Activated CD4-positive, alpha-beta T cell treated with anti-CD3 and anti-CD28 coated beads, Interleukin-2, amount 10 ng/mL, durations not matched to agents 24 days and 14 days (primary cell): ENCODE measurements around the gene TDP2. TPM values are rescaled to one million over a fixed set of nuclear protein-coding genes. Genes with fewer than 3 reads are reported as not detected.
"Not testable (repeated sequence)": the region's sequence is repeated elsewhere in the genome, so short reads cannot be mapped to it uniquely, and the experiment has no call there.

Source experiments
- DNase-seq: peaks from one replicate; pipeline ENCODE4 v3.0.0; 2022
- H3K27ac Mint-ChIP-seq: one replicate; pipeline ENCODE4 v1.8.0; 2022; ENCODE audit warnings: mild to moderate bottlenecking, mixed read lengths
- H3K27me3 Mint-ChIP-seq: one replicate; pipeline ENCODE4 v1.8.0; 2022; ENCODE audit warnings: mixed read lengths
- H3K36me3 Mint-ChIP-seq: one replicate; pipeline ENCODE4 v1.8.0; 2022; ENCODE audit warnings: low read depth, mild to moderate bottlenecking, mixed read lengths
- H3K4me1 Mint-ChIP-seq: one replicate; pipeline ENCODE4 v1.8.0; 2021; ENCODE audit warnings: mixed read lengths
- H3K4me3 Mint-ChIP-seq: one replicate; pipeline ENCODE4 v1.8.0; 2022; ENCODE audit warnings: mild to moderate bottlenecking, moderate library complexity, mixed read lengths
- H3K9me3 Mint-ChIP-seq: one replicate; pipeline ENCODE4 v1.8.0; 2021; ENCODE audit warnings: mixed read lengths
- intact Hi-C: fragments of 100-400 bp; cut with micrococcal nuclease; formaldehyde crosslinking; loops from one replicate; pipeline ENCODE4 v1.15.1; 2023
- total RNA-seq: library from RNA; stranded (reverse); gene quantifications from 2 replicates; pipeline ENCODE4 v1.2.3, GENCODE V29; 2022

TDP2 gene
- total RNA-seq, 1 donor from 2014 or later = 45.3 TPM

- DNase-seq, H3K9me3 Mint-ChIP-seq, H3K27me3 Mint-ChIP-seq: not testable (repeated sequence)
- intact Hi-C loops = loop anchor here (5.0 kb wide), 1 partner anchor 34 kb away; no protein-coding TSS in a partner anchor
- Mint-ChIP-seq H3K27ac (peak overlapping the region; percentile 41), H3K4me1 (peaks cover 32% of the 10 kb centered on the region), H3K4me3 (peak overlapping the region; percentile 90), H3K36me3 (peaks cover 47% of the 10 kb centered on the region)
Measured at GRCh38 chr6:24668066-24668996, 1.6 kb upstream of the TDP2 start.

GRCh38 chr6:24667378-24667803, 692 bp upstream of the TDP2 start:
- peaks cover 4% of the 10 kb centered on the region for H3K9me3 Mint-ChIP-seq
- peak; percentile 70 for DNase-seq
- H3K27ac Mint-ChIP-seq = peak overlapping the region; percentile 98
- no peaks in the 10 kb centered on the region for H3K27me3 Mint-ChIP-seq
- H3K4me1 Mint-ChIP-seq = peaks cover 36% of the 10 kb centered on the region
- peaks cover 50% of the 10 kb centered on the region for H3K36me3 Mint-ChIP-seq
- H3K4me3 Mint-ChIP-seq = peak overlapping the region; percentile 90
- intact Hi-C loops = loop anchor here (2.0 to 5.0 kb wide), 4 partner anchors 21 to 107 kb away; partner anchors contain the start of genes GMNN and KIAA0319

DNA sequence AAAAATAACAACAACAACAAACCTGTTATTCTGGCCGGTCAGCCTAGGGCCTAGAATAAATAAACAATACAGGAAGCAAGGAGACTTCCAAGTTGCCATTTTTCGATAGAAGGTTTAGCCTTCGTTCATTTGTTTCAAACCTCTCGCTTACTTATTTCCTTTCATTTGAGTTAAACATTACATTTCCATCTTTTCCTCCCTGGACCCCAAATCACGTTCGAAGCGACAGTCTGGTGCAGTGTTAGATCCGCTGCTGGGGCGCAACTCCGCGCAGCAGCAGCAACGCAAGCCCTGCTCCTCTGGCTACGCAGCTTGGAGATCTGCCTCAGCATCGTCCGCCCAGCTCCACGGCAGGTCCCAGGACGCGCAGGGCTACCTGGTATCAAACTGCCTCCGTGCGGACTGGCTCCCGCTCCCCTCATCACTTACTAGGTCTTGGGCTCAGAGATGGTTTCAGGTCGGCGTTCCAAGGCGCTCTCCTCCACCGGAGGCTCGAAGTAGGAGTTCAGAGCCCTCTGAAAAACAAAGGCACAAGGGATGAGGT, 530 bp downstream of the TDP2 start:
- Mint-ChIP-seq H3K4me1 (peaks cover 36% of the 10 kb centered on the region), H3K27me3 (no peaks in the 10 kb centered on the region), H3K36me3 (peaks cover 56% of the 10 kb centered on the region), H3K9me3 (peaks cover 4% of the 10 kb centered on the region), H3K27ac (peak overlapping the region; percentile 98), H3K4me3 (peak overlapping the region; percentile 90)
- intact Hi-C loops = loop anchor here (1.0 to 5.0 kb wide), 5 partner anchors 19 to 109 kb away; partner anchors contain the start of genes GMNN and KIAA0319
- no peak for DNase-seq

- no peak for DNase-seq
- no peaks in the 10 kb centered on the region for H3K27me3 Mint-ChIP-seq
- peak overlapping the region; percentile 90 for H3K4me3 Mint-ChIP-seq
- H3K36me3 Mint-ChIP-seq = peaks cover 54% of the 10 kb centered on the region
- H3K9me3 Mint-ChIP-seq = peaks cover 4% of the 10 kb centered on the region
- no peak overlapping the region for H3K27ac Mint-ChIP-seq
- peaks cover 37% of the 10 kb centered on the region for H3K4me1 Mint-ChIP-seq
- intact Hi-C loops = no loop called here
Measured at GRCh38 chr6:24664046-24664987, 2.4 kb downstream of the TDP2 start.

DNA sequence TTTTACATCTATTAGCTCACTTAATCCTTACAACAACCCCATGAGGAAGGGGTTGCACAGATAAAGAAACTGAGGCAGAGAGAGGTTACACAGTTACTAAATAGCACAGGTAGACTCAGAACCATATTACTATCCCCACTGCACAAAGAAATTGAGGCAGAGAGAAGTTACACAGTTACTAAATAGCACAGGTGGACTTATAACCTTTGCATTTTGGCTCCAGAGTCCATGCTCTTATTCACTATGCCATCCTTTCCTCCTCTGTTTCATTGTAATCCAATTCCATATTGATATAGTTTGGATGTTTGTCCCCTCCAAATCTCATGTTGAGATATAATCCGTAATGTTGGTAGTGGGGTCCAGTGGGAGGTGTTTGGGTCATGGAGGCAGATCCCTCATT, 3.5 kb downstream of the TDP2 start:
- Mint-ChIP-seq H3K36me3 (peaks cover 57% of the 10 kb centered on the region), H3K4me3 (no peak overlapping the region), H3K27me3 (no peaks in the 10 kb centered on the region), H3K27ac (no peak overlapping the region), H3K4me1 (peaks cover 31% of the 10 kb centered on the region), H3K9me3 (no peaks in the 10 kb centered on the region)
- intact Hi-C loops = no loop called here
- DNase-seq = no peak

GRCh38 chr6:24662236-24662635, 4.5 kb downstream of the TDP2 start:
- peaks cover 26% of the 10 kb centered on the region for H3K4me1 Mint-ChIP-seq
- no peak overlapping the region for H3K27ac Mint-ChIP-seq
- H3K36me3 Mint-ChIP-seq = peaks cover 61% of the 10 kb centered on the region
- no peaks in the 10 kb centered on the region for H3K27me3 Mint-ChIP-seq
- no peak overlapping the region for H3K4me3 Mint-ChIP-seq
- DNase-seq = no peak
- no peaks in the 10 kb centered on the region for H3K9me3 Mint-ChIP-seq
- intact Hi-C loops = no loop called here

DNA sequence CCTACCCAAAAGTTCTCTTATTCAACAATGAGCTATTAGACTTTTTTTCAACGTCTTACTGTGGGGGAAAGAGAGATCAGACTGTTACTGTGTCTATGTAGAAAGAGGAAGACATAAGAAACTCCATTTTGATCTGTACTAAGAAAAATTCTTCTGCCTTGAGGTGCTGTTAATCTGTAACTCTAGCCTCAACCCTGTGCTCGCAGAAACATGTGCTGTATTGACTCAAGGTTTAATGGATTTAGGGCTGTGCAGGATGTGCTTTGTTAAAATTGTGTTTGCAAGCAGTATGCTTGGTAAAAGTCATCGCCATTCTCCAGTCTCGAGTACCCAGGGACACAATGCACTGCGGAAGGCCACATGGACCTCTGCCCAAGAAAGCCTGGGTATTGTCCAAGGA, 4.9 kb downstream of the TDP2 start:
- H3K36me3 Mint-ChIP-seq = peaks cover 62% of the 10 kb centered on the region

GRCh38 chr6:24660105-24660504, 6.6 kb downstream of the TDP2 start:
- Mint-ChIP-seq H3K9me3 (no peaks in the 10 kb centered on the region), H3K4me3 (no peak overlapping the region), H3K36me3 (peaks cover 68% of the 10 kb centered on the region), H3K4me1 (peaks cover 28% of the 10 kb centered on the region), H3K27ac (no peak overlapping the region), H3K27me3 (no peaks in the 10 kb centered on the region)
- intact Hi-C loops = no loop called here
- DNase-seq = no peak

More for the DNA sequence above, 4.9 kb downstream of the TDP2 start:
- H3K9me3 Mint-ChIP-seq, DNase-seq, intact Hi-C loops, H3K27me3 Mint-ChIP-seq, H3K4me3 Mint-ChIP-seq, H3K27ac Mint-ChIP-seq: not testable (repeated sequence)
- peaks cover 24% of the 10 kb centered on the region for H3K4me1 Mint-ChIP-seq

DNA sequence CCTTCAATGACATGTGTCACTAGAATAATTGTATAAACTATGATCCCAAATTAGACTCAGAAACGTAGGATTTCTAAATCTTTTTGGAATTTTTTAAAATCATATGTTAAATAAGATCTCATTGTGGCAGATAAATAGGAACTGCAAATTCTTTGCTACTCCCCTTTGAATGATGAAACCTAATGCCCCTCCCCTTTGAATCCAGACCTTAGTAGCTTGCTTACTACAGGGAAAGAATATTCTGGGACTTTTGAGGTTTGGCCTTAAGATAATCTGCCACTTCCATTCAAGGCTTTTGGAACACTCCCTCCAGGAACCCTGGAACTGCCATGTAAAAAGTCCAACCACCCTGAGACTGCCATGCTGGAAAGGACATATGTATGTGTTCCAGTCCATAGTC, 7.1 kb downstream of the TDP2 start:
- H3K36me3 Mint-ChIP-seq = peaks cover 64% of the 10 kb centered on the region
- no peak for DNase-seq
- H3K27me3 Mint-ChIP-seq = no peaks in the 10 kb centered on the region
- no peak overlapping the region for H3K4me3 Mint-ChIP-seq
- H3K9me3 Mint-ChIP-seq = no peaks in the 10 kb centered on the region
- H3K4me1 Mint-ChIP-seq = peaks cover 24% of the 10 kb centered on the region
- no peak overlapping the region for H3K27ac Mint-ChIP-seq
- intact Hi-C loops = no loop called here

DNA sequence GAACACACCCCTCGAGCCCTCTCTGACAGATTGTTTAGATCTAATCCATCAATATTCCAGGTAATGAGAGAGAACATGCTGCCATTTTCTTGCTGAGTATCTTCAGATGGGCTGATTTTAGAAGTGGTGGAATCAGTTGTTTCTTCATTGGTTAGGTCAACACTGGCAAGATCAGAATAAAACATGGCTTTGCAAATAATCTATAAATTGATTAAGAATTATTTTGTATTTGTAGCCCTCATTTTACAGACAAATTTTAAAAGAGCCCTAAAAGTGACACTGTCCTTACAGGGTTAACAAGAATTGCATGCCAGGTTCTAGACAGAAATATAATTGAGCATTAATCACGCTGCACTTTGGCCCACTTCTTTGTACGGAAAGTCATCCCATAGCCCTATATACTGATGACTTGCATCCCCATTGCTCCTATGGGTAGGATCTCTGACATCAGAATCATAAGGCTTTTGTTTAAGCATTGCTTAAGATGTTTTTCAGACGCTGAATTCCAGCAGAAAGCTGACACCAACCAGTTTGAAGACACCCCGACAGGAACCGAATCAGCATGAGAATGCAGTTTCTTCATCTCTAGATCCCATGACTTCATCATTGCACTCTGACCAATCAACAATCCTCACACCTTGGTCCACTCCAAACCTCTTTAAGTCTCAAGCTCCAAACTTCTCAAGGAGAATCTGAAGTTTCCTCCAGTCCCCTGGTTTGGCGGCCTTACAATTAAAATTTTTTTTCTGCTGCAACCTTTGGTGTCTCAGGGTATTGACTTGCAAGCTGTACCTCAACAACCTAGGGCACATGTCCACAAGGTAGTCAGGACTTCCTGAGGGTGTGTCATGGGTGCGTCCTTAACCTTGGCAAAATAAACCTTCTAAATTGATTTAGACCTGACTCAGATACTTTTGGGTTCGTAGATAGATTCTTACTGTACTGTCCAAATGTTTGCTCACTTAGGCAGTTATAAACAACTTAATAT, 7.8 kb downstream of the TDP2 start:
- no peaks in the 10 kb centered on the region for H3K9me3 Mint-ChIP-seq
- H3K27me3 Mint-ChIP-seq = no peaks in the 10 kb centered on the region
- peak; percentile 30 for DNase-seq
- H3K4me1 Mint-ChIP-seq = peaks cover 22% of the 10 kb centered on the region
- H3K36me3 Mint-ChIP-seq = peaks cover 62% of the 10 kb centered on the region
- intact Hi-C loops = no loop called here
- H3K4me3 Mint-ChIP-seq = no peak overlapping the region
- no peak overlapping the region for H3K27ac Mint-ChIP-seq

- DNase-seq = no peak
- Mint-ChIP-seq H3K27me3 (no peaks in the 10 kb centered on the region), H3K27ac (no peak overlapping the region), H3K36me3 (peaks cover 56% of the 10 kb centered on the region), H3K4me1 (peaks cover 17% of the 10 kb centered on the region), H3K9me3 (no peaks in the 10 kb centered on the region), H3K4me3 (no peak overlapping the region)
- intact Hi-C loops = no loop called here
Measured at GRCh38 chr6:24655215-24655614, 11.5 kb downstream of the TDP2 start.

- Mint-ChIP-seq H3K36me3 (peaks cover 24% of the 10 kb centered on the region), H3K4me1 (peaks cover 18% of the 10 kb centered on the region), H3K27ac (no peak overlapping the region), H3K27me3 (peaks cover 6% of the 10 kb centered on the region), H3K4me3 (no peak overlapping the region), H3K9me3 (no peaks in the 10 kb centered on the region)
- DNase-seq = peak; percentile 18
- intact Hi-C loops = no loop called here
Measured at GRCh38 chr6:24650365-24650764, 16.3 kb downstream of the TDP2 start.
